ENCODE results near the gene RELN.

- TF ChIP-seq CTCF (IDR thresholded peaks at IDR 0.05; ENCODE audit: low read length) (no peak), EZH2 (IDR thresholded peaks at IDR 0.05; ENCODE audit: borderline replicate concordance, low read length) (no peak)
These were observed 282.7 kb downstream of the RELN start for GRCh38 chr7:103706805-103707204.

Data from OCI-LY1 (cell line).